Transverse colon (tissue), 4 donors: ENCODE measurements around the gene GPR152.

Experiments
- EP300 ChIP-seq: sonication (generic); formaldehyde crosslinking; IDR thresholded peaks from one replicate; pipeline ENCODE4 v1.6.1; 2017; ENCODE audit warnings: antibody characterized with exemption, low read depth
- POLR2A ChIP-seq: fragments of 450-650 bp; IDR thresholded peaks from one replicate; pipeline ENCODE4 v1.6.1; 2016; ENCODE audit warnings: antibody characterized with exemption, mild to moderate bottlenecking, moderate library complexity
- POLR2AphosphoS5 ChIP-seq, 3 donors: sonication (generic); formaldehyde crosslinking; IDR thresholded peaks; one replicate each; pipeline ENCODE4 v1.6.1; 2016; ENCODE audit warnings: antibody characterized with exemption in 3 of 3
- TF ChIP-seq, protein P1 (sequence below), 5 experiments: fragments of 200-600 bp in 3 of 5; fragments of 450-650 bp in 2 of 5; sonication (generic) in 3 of 5; IDR thresholded peaks; 1 replicate in 2 of 5; 2 replicates in 3 of 5; pipeline ENCODE4 v1.5.1; 2016 to 2017; ENCODE audit warnings: antibody characterized with exemption in 5 of 5, inconsistent platforms in 3 of 5, mild to moderate bottlenecking in 2 of 5, moderate library complexity in 1 of 5

DNA sequence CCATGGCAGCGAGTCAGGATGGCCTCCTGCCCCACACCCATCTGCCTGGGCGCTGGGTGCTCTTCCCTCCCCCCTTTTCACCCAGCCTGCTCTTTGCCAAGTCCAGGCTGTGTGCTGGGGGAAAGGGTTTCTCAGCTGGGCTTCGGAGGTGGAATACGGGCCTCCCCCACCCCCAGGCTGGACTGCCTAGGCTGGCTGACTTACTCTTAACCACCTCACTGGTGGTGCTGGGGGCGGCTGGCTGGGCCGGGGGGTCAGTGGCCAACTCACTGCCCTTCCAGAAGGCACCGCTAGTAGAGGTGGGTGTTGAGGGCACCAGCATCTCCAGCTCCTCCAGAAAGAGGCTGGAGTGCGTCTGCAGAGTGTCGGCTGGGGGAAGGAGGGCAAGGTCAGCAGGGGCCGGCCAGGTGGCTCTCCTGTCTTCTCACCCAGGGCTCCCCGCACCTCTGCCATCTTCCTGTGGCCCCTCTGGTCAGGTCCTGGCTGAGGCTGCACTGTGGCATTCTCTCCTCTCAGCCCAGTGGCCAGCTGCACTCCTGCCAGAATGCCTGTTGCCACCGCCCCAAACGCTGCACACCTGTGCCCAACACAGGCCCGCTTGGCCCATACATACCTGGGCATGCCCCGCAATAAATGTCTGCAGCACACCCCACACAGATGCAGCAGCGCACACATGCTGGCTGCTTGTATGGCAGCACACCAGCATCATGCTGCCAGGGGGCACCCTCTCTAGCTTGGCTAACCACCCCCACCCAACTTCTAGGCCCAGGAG, 42.9 kb upstream of the GPR152 start:
- TF ChIP-seq, protein P1, sequence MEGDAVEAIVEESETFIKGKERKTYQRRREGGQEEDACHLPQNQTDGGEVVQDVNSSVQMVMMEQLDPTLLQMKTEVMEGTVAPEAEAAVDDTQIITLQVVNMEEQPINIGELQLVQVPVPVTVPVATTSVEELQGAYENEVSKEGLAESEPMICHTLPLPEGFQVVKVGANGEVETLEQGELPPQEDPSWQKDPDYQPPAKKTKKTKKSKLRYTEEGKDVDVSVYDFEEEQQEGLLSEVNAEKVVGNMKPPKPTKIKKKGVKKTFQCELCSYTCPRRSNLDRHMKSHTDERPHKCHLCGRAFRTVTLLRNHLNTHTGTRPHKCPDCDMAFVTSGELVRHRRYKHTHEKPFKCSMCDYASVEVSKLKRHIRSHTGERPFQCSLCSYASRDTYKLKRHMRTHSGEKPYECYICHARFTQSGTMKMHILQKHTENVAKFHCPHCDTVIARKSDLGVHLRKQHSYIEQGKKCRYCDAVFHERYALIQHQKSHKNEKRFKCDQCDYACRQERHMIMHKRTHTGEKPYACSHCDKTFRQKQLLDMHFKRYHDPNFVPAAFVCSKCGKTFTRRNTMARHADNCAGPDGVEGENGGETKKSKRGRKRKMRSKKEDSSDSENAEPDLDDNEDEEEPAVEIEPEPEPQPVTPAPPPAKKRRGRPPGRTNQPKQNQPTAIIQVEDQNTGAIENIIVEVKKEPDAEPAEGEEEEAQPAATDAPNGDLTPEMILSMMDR (IDR thresholded peaks at IDR 0.05), result no peak
- TF ChIP-seq POLR2A (no peak), EP300 (no peak), POLR2AphosphoS5 (IDR thresholded peaks at IDR 0.05) (no peak)
